ENCODE results near the gene XPO1. TPM values are rescaled to one million over a fixed set of nuclear protein-coding genes. Genes with fewer than 3 reads are reported as not detected.

The XPO1 gene
- total and polyA plus RNA-seq, 2 donors (not counting 3 experiments of a cell fraction or from before 2014, with no cell fraction given) = 46.7 to 166 TPM

DNA sequence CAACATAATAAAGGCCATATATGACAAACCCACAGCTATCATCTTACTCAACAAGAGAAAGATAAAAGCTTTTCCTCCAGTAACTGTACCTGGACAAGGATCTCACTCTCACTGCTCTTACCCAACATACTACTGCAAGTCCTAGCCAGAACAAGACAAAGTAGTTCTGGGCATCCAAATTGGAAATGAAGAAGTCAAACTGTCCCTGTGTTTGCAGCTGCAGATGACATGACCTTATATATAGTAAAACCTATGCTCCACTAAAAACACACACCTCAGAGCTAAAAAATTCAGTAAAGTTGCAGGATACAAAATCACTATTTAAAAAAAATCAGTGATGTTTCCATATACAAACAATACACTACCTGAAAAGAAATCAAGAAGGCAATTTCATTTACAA is 99.5 kb downstream of the XPO1 start:
- Histone ChIP-seq H4K20me1 (replicated peaks; ENCODE audit: control insufficient read depth, extremely low read depth, insufficient read depth, low read length) (peaks cover 4% of the 10 kb centered on the region), H3K27me3 (ENCODE audit: control insufficient read depth in 2 of 2, insufficient read depth in 2 of 2, low read length in 2 of 2) (no peaks in the 10 kb centered on the region), H3K9me3 (replicated peaks; ENCODE audit: control insufficient read depth, insufficient read depth, low read length) (no peaks in the 10 kb centered on the region), H3K4me1 (ENCODE audit: control insufficient read depth, extremely low read depth, insufficient read depth, low read length) (no peaks in the 10 kb centered on the region), H3K9me1 (replicated peaks; ENCODE audit: control insufficient read depth, extremely low read depth, insufficient read depth, low read length) (no peaks in the 10 kb centered on the region), H3K79me2 (ENCODE audit: control insufficient read depth, insufficient read depth, low read length) (peaks cover 93% of the 10 kb centered on the region), H3K36me3 (ENCODE audit: control insufficient read depth in 2 of 2, extremely low read depth in 1 of 2, insufficient read depth in 2 of 2, low read length in 2 of 2) (no peaks in the 10 kb centered on the region), H3K9ac (replicated peaks; ENCODE audit: extremely low read depth, insufficient read depth, low read length) (no peak overlapping the region), H3K4me3 (replicated peaks in 1 of 3; ENCODE audit: insufficient read depth in 1 of 3, low read depth in 1 of 3, low read length in 3 of 3) (no peak overlapping the region), H2AFZ (ENCODE audit: low read depth, low read length) (no peak overlapping the region), H3K4me2 (ENCODE audit: insufficient read depth, low read length) (no peak overlapping the region), H3K27ac (ENCODE audit: insufficient read depth, low read depth, low read length) (no peak overlapping the region)
- FAIRE-seq (no peak), DNase-seq (ENCODE audit: low read depth, low spot score) (no peak)
- no TSS peak for BruUV-seq (replicated peaks)
- POLR2A ChIA-PET = no interaction called here
- TF ChIP-seq MYC (IDR thresholded peaks at IDR 0.05; ENCODE audit: low read depth, low read length) (no peak), EZH2 (IDR thresholded peaks at IDR 0.05; ENCODE audit: borderline replicate concordance, low read depth, low read length, severe bottlenecking) (no peak), POLR2AphosphoS5 (IDR thresholded peaks at IDR 0.05; ENCODE audit: insufficient read depth, low read depth, low read length) (no peak), FOS (IDR thresholded peaks at IDR 0.05; ENCODE audit: borderline replicate concordance, insufficient read depth, low read length) (no peak), GATA2 (IDR thresholded peaks at IDR 0.05; ENCODE audit: insufficient read depth, insufficient read length, low read depth, low read length) (no peak), POLR2A (IDR thresholded peaks at IDR 0.05; ENCODE audit: low read depth, low read length) (no peak), JUN (IDR thresholded peaks at IDR 0.05; ENCODE audit: borderline replicate concordance, insufficient read depth, insufficient read length, low read depth) (no peak)
- TF ChIP-seq, protein P1, sequence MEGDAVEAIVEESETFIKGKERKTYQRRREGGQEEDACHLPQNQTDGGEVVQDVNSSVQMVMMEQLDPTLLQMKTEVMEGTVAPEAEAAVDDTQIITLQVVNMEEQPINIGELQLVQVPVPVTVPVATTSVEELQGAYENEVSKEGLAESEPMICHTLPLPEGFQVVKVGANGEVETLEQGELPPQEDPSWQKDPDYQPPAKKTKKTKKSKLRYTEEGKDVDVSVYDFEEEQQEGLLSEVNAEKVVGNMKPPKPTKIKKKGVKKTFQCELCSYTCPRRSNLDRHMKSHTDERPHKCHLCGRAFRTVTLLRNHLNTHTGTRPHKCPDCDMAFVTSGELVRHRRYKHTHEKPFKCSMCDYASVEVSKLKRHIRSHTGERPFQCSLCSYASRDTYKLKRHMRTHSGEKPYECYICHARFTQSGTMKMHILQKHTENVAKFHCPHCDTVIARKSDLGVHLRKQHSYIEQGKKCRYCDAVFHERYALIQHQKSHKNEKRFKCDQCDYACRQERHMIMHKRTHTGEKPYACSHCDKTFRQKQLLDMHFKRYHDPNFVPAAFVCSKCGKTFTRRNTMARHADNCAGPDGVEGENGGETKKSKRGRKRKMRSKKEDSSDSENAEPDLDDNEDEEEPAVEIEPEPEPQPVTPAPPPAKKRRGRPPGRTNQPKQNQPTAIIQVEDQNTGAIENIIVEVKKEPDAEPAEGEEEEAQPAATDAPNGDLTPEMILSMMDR (IDR thresholded peaks at IDR 0.05; ENCODE audit: extremely low read depth in 1 of 2, insufficient read depth in 1 of 2, low read depth in 1 of 2, low read length in 2 of 2) = no peak
- TF ChIP-seq, protein P2, sequence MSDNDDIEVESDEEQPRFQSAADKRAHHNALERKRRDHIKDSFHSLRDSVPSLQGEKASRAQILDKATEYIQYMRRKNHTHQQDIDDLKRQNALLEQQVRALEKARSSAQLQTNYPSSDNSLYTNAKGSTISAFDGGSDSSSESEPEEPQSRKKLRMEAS (IDR thresholded peaks at IDR 0.05; ENCODE audit: insufficient read depth, insufficient read length) = no peak
- intact Hi-C loops (cut with micrococcal nuclease) = no loop called here
- CTCF ChIA-PET = interaction anchor here (1.1 to 1.5 kb wide), 2 partner anchors 13 to 17 kb away, joined by 3 to 6 read pairs; no protein-coding TSS in a partner anchor
- dilution Hi-C loops (cut with MboI; ENCODE audit: extremely low pct_ligation_motif_present, low sequenced_read_pairs) = no loop called here
